K562 (cell line): ENCODE measurements around the gene DMRTA1.

Experiments used
- BRF1 ChIP-seq: IDR thresholded peaks from 3 replicates; pipeline ENCODE4 v1.6.1; 2011; ENCODE audit warnings: borderline replicate concordance, mild to moderate bottlenecking; ENCODE audit not compliant: insufficient read length; ENCODE audit errors: extremely low read depth
- CHD7 ChIP-seq: fragments of 200-600 bp; sonication (generic); IDR thresholded peaks from one replicate; pipeline ENCODE4 v1.6.1; 2012; ENCODE audit warnings: mild to moderate bottlenecking, low read depth, low read length, inconsistent platforms
- CSDE1 ChIP-seq, 2 experiments: fragments of 450-650 bp; IDR thresholded peaks; 2 replicates each; pipeline ENCODE4 v1.6.1; 2016; ENCODE audit warnings: mild to moderate bottlenecking in 1 of 2
- CTCF ChIP-seq, 3 experiments: IDR thresholded peaks in 2 of 3; conservative IDR thresholded peaks in 1 of 3; 2 replicates each; pipeline ENCODE4 v1.5.1; 2011 to 2012; ENCODE audit warnings: low read length in 3 of 3, mild to moderate bottlenecking in 3 of 3, control low read depth in 2 of 3, improper control_type of control experiment in 1 of 3, inconsistent platforms in 1 of 3, low read depth in 1 of 3, mixed read lengths in 1 of 3, moderate library complexity in 1 of 3; ENCODE audit not compliant: insufficient read depth in 2 of 3
- EP300 ChIP-seq: IDR thresholded peaks from 2 replicates; pipeline ENCODE4 v1.6.1; 2012; ENCODE audit warnings: low read length, improper control_type of control experiment
- SMARCA5 ChIP-seq: fragments of 450-650 bp; IDR thresholded peaks from 2 replicates; pipeline ENCODE4 v1.6.1; 2016
- TBP ChIP-seq: optimal IDR thresholded peaks from 2 replicates; pipeline ENCODE3; 2011; ENCODE audit warnings: low read depth, low read length, improper control_type of control experiment
- ZNF311 ChIP-seq: fragments of 250-450 bp; sonication (Bioruptor Pico); IDR thresholded peaks from 2 replicates; pipeline ENCODE4 v1.4.0; 2020; ENCODE audit warnings: mild to moderate bottlenecking, moderate library complexity
- ZNF717 ChIP-seq: fragments of 250-450 bp; sonication (Bioruptor Pico); IDR thresholded peaks from 2 replicates; pipeline ENCODE4 v1.5.0; 2021

- no peak for TF ChIP-seq ZNF717 (CRISPR knock-in tag)
- TF ChIP-seq ZNF311 (CRISPR knock-in tag) = no peak
- no peak for TF ChIP-seq CTCF (IDR thresholded peaks at IDR 0.05 in 2 of 3, conservative IDR thresholded peaks at IDR 0.05 in 1 of 3; ENCODE audit: insufficient read depth in 2 of 3, low read depth in 1 of 3, low read length in 3 of 3)
- no peak for TF ChIP-seq SMARCA5
- no peak for TF ChIP-seq TBP
- TF ChIP-seq EP300 = no peak
- no peak for TF ChIP-seq CSDE1 (IDR thresholded peaks at IDR 0.05)
- TF ChIP-seq BRF1 = no peak
- no peak for TF ChIP-seq CHD7
These were observed 460 bp downstream of the DMRTA1 start for GRCh38 chr9:22446950-22447617.
